ENCODE results near the gene SEPSECS.

GRCh38 chr4:25109511-25109910 lies 50.7 kb downstream of the SEPSECS start:
- TF ChIP-seq MYC (IDR thresholded peaks at IDR 0.05; ENCODE audit: low read depth, low read length): no peak
- TF ChIP-seq, protein P1, sequence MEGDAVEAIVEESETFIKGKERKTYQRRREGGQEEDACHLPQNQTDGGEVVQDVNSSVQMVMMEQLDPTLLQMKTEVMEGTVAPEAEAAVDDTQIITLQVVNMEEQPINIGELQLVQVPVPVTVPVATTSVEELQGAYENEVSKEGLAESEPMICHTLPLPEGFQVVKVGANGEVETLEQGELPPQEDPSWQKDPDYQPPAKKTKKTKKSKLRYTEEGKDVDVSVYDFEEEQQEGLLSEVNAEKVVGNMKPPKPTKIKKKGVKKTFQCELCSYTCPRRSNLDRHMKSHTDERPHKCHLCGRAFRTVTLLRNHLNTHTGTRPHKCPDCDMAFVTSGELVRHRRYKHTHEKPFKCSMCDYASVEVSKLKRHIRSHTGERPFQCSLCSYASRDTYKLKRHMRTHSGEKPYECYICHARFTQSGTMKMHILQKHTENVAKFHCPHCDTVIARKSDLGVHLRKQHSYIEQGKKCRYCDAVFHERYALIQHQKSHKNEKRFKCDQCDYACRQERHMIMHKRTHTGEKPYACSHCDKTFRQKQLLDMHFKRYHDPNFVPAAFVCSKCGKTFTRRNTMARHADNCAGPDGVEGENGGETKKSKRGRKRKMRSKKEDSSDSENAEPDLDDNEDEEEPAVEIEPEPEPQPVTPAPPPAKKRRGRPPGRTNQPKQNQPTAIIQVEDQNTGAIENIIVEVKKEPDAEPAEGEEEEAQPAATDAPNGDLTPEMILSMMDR (IDR thresholded peaks at IDR 0.05; ENCODE audit: extremely low read depth in 1 of 2, insufficient read depth in 1 of 2, low read depth in 1 of 2, low read length in 2 of 2): no peak
- TF ChIP-seq EZH2 (IDR thresholded peaks at IDR 0.05; ENCODE audit: borderline replicate concordance, low read depth, low read length, severe bottlenecking): no peak
- TF ChIP-seq POLR2A (IDR thresholded peaks at IDR 0.05; ENCODE audit: low read depth, low read length): no peak
- no peak for TF ChIP-seq MAX (IDR thresholded peaks at IDR 0.05; ENCODE audit: insufficient read depth, insufficient read length)
